ENCODE results near the gene CEP295NL. TPM values are rescaled to one million over a fixed set of nuclear protein-coding genes. Genes with fewer than 3 reads are reported as not detected.

Gene CEP295NL
- polyA plus RNA-seq, 3 donors = 0.38 to 0.81 TPM; not detected in 1

DNA sequence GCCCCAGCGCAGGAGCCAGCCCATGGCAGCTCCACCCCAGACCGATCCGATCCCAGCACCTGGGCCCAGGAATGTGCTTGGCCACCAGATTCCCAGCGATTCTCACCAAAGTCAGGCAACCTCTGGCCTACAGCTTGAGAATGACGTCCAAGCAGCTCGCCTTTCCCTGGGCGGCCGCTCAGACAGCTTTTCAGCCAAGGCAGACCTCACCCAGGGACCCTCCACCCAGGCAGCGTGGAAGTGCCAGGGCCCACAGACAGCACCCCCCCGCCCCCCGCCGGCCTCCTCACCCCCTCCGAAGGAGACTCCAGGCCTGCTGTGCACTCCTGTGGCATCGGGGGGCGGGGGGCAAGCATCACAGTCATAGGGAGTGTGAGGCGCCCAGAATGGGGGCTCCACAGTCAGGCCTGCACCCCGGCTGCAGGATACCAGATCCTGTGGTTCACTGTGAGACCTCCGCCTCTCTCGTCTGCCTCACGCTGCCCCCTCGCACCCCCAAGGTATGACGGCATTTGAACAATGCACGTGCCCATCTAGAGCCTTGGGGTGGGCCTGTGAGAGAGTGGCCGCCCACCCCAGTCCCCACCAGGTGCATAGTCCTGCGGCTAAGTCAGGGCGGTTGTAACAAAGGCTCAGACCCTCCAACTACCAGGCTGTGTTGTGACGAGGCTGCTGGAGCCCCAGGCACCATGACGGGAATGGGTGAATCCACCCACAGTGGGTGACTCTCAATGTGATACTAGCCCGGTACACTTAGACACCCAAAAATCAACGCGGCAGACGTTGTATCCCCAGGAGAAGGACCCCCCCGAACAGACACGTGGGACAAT is 6.0 kb downstream of the CEP295NL start:
- Histone ChIP-seq H3K9me3 (replicated peaks in 1 of 2; ENCODE audit: control insufficient read depth in 1 of 2, insufficient read depth in 1 of 2, low read length in 2 of 2) (no peaks in the 10 kb centered on the region), H3K36me3 (replicated peaks in 1 of 2; ENCODE audit: control insufficient read depth in 1 of 2, insufficient read depth in 2 of 2, low read length in 2 of 2) (peaks cover 40 to 70% of the 10 kb centered on the region in 2 donors), H3K27ac (ENCODE audit: low read depth in 1 of 2, low read length in 2 of 2) (peak overlapping the region in 1 of 2 donors; percentile 70), H3K4me2 (replicated peaks; ENCODE audit: extremely low read depth, low read length, poor library complexity, severe bottlenecking) (no peak overlapping the region), H3K4me1 (ENCODE audit: control insufficient read depth in 1 of 2, insufficient read depth in 2 of 2, low read length in 2 of 2) (peaks cover 22 to 23% of the 10 kb centered on the region in 2 donors), H4K20me1 (ENCODE audit: insufficient read depth, low read length) (peaks cover 100% of the 10 kb centered on the region), H3K9ac (ENCODE audit: insufficient read depth, low read length, poor library complexity, severe bottlenecking) (no peak overlapping the region), H3K4me3 (replicated peaks in 1 of 3; ENCODE audit: low read depth in 2 of 3, low read length in 3 of 3) (no peak overlapping the region), H2AFZ (ENCODE audit: insufficient read depth, low read depth, low read length, poor library complexity, severe bottlenecking) (no peak overlapping the region), H3K79me2 (ENCODE audit: insufficient read depth, low read length) (peaks cover 100% of the 10 kb centered on the region), H3K27me3 (ENCODE audit: control insufficient read depth in 2 of 2, insufficient read depth in 2 of 2, low read length in 2 of 2) (no peaks in the 10 kb centered on the region)
- TF ChIP-seq, protein P1, sequence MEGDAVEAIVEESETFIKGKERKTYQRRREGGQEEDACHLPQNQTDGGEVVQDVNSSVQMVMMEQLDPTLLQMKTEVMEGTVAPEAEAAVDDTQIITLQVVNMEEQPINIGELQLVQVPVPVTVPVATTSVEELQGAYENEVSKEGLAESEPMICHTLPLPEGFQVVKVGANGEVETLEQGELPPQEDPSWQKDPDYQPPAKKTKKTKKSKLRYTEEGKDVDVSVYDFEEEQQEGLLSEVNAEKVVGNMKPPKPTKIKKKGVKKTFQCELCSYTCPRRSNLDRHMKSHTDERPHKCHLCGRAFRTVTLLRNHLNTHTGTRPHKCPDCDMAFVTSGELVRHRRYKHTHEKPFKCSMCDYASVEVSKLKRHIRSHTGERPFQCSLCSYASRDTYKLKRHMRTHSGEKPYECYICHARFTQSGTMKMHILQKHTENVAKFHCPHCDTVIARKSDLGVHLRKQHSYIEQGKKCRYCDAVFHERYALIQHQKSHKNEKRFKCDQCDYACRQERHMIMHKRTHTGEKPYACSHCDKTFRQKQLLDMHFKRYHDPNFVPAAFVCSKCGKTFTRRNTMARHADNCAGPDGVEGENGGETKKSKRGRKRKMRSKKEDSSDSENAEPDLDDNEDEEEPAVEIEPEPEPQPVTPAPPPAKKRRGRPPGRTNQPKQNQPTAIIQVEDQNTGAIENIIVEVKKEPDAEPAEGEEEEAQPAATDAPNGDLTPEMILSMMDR (IDR thresholded peaks at IDR 0.05) = no peak
- peaks cover 0 to 3% (median 0%) of the 10 kb centered on the region in 7 donors for H3K9me3 Mint-ChIP-seq
- H3K27ac Mint-ChIP-seq = peak overlapping the region in 6 of 7 donors; percentile 42 to 86 (median 67)
- intact Hi-C loops (cut with micrococcal nuclease) = no loop called here
- WGBS (ENCODE audit: insufficient coverage) = 96% methylated on average over 30 of the region's 34 CpGs
- H3K4me1 Mint-ChIP-seq = peaks cover 52% of the 10 kb centered on the region
- DNase-seq = no peak
- H3K4me3 Mint-ChIP-seq = no peak overlapping the region
- peaks cover 49 to 68% of the 10 kb centered on the region in 2 donors for H3K36me3 Mint-ChIP-seq
- H3K27me3 Mint-ChIP-seq (ENCODE audit: low read depth in 3 of 3) = peaks cover 0 to 2% (median 0%) of the 10 kb centered on the region in 3 donors

DNA sequence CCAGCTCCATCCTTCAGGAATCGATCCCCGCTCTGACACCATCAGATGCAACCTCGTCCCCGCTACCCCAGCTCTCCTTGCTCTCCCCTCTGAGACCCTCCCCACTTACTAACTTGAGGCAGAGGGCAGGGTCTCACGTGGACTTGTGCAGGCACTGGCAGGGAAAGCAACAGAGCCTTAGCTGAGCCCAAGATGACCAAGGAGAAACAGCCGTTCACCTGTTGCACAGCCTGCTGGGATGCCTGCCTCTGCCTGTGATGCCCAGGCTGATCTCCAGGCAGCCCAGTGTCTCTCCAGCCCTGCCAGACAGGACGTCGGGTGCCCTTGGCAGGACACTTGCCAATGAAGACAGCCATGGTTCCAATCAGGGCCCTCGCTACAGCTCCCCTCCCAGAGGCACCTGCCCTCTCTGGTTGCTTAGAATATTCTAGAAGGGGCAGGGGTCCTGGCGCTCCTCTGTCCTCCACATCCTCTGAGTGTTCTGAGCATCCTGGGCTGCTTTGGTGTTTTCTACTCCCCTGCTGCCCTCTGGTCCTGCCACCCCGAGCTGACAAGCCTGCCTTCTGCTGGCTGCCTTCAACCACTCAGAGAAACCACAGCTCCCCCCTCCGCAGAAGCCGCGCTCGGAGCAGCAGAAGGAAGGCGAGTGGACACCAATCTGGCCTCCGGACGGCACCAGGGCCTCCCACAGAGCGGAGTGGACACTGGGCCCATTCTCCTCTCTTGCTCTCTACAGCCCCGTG is 6.7 kb downstream of the CEP295NL start:
- Histone ChIP-seq H3K4me2 (replicated peaks; ENCODE audit: extremely low read depth, low read length, poor library complexity, severe bottlenecking) (no peak overlapping the region), H3K4me3 (replicated peaks in 1 of 3; ENCODE audit: low read depth in 2 of 3, low read length in 3 of 3) (no peak overlapping the region), H3K4me1 (ENCODE audit: control insufficient read depth in 1 of 2, insufficient read depth in 2 of 2, low read length in 2 of 2) (peaks cover 30 to 31% of the 10 kb centered on the region in 2 donors), H2AFZ (ENCODE audit: insufficient read depth, low read depth, low read length, poor library complexity, severe bottlenecking) (no peak overlapping the region), H3K9ac (ENCODE audit: insufficient read depth, low read length, poor library complexity, severe bottlenecking) (no peak overlapping the region), H3K27ac (ENCODE audit: low read depth in 1 of 2, low read length in 2 of 2) (peak overlapping the region; percentile 45 to 70), H3K79me2 (ENCODE audit: insufficient read depth, low read length) (peaks cover 100% of the 10 kb centered on the region), H4K20me1 (ENCODE audit: insufficient read depth, low read length) (peaks cover 96% of the 10 kb centered on the region), H3K36me3 (replicated peaks in 1 of 2; ENCODE audit: control insufficient read depth in 1 of 2, insufficient read depth in 2 of 2, low read length in 2 of 2) (peaks cover 32 to 62% of the 10 kb centered on the region in 2 donors), H3K9me3 (replicated peaks in 1 of 2; ENCODE audit: control insufficient read depth in 1 of 2, insufficient read depth in 1 of 2, low read length in 2 of 2) (no peaks in the 10 kb centered on the region), H3K27me3 (ENCODE audit: control insufficient read depth in 2 of 2, insufficient read depth in 2 of 2, low read length in 2 of 2) (no peaks in the 10 kb centered on the region)
- Mint-ChIP-seq H3K36me3 (peaks cover 52 to 68% of the 10 kb centered on the region in 2 donors), H3K4me1 (peaks cover 58% of the 10 kb centered on the region), H3K27ac (peak overlapping the region; percentile 63 to 86 (median 81)), H3K27me3 (ENCODE audit: low read depth in 3 of 3) (peaks cover 0 to 2% (median 0%) of the 10 kb centered on the region in 3 donors), H3K9me3 (peaks cover 0 to 3% (median 0%) of the 10 kb centered on the region in 7 donors), H3K4me3 (no peak overlapping the region)
- intact Hi-C loops (cut with micrococcal nuclease) = no loop called here
- 87% methylated on average over 15 of the region's 20 CpGs for WGBS (ENCODE audit: insufficient coverage)
- no peak for DNase-seq
- TF ChIP-seq, protein P1 (IDR thresholded peaks at IDR 0.05) = no peak

Measured in CD14-positive monocyte (primary cell).